Kidney (tissue), 14 donors: ENCODE data around the gene GTF3C1. TPM values are rescaled to one million over a fixed set of nuclear protein-coding genes. Genes with fewer than 3 reads are reported as not detected.

Experiments
- DNase-seq, 5 donors: peaks; one replicate each; pipeline ENCODE4 v3.0.0-alpha.2; 2013 to 2020
- FAIRE-seq: peaks from 2 replicates; lab custom pipeline; 2012; peaks lifted over from hg19 to GRCh38; lab: Jason Lieb, UNC
- H3K27ac ChIP-seq, 2 donors: one replicate each; pipeline ENCODE4 v1.7.0; 2013; ENCODE audit warnings: low read depth in 2 of 2, low read length in 2 of 2, inconsistent platforms in 1 of 2
- H3K27me3 ChIP-seq: one replicate; pipeline ENCODE4 v1.7.1; 2013; ENCODE audit warnings: low read length, inconsistent platforms; ENCODE audit not compliant: control insufficient read depth, insufficient read depth
- H3K36me3 ChIP-seq, 3 donors: one replicate each; pipeline versions ENCODE4 v1.7.0 to v1.7.1; 2013; ENCODE audit warnings: low read length in 3 of 3, control low read depth in 1 of 3, inconsistent platforms in 1 of 3; ENCODE audit not compliant: insufficient read depth in 3 of 3, control insufficient read depth in 2 of 3
- H3K4me1 ChIP-seq, 3 donors: one replicate each; pipeline versions ENCODE4 v1.7.0 to v1.7.1; 2013; ENCODE audit warnings: low read length in 3 of 3, inconsistent platforms in 1 of 3, low read depth in 1 of 3; ENCODE audit not compliant: control insufficient read depth in 2 of 3, insufficient read depth in 2 of 3
- H3K4me3 ChIP-seq, 3 donors: one replicate each; pipeline versions ENCODE4 v1.7.0 to v1.8.1; 2013; ENCODE audit warnings: low read length in 3 of 3, control low read depth in 1 of 3, inconsistent platforms in 1 of 3
- H3K9ac ChIP-seq, 3 donors: one replicate each; pipeline versions ENCODE4 v1.7.0 to v1.7.1; 2013; ENCODE audit warnings: low read length in 3 of 3, control low read depth in 1 of 3, inconsistent platforms in 1 of 3
- H3K9me3 ChIP-seq, 3 donors: one replicate each; pipeline versions ENCODE4 v1.7.0 to v1.7.1; 2013; ENCODE audit warnings: low read length in 3 of 3, control low read depth in 1 of 3, inconsistent platforms in 1 of 3; ENCODE audit not compliant: control insufficient read depth in 2 of 3, insufficient read depth in 1 of 3
- intact Hi-C: fragments of 100-400 bp; cut with DNase I; formaldehyde crosslinking; loops from one replicate; pipeline ENCODE4 v1.11.1; 2022
- polyA plus RNA-seq: library from polyadenylated mRNA; stranded (reverse); fragments of 350-450 nt; fragmentation: Illumina TruSeq; extraction: RNeasy Lipid Tissue Mini Kit (QIAGEN cat#74804); gene quantifications from one replicate; pipeline ENCODE4 v1.2.3, GENCODE V29; 2014; ENCODE audit warnings: low read depth, low replicate concordance; ENCODE audit not compliant: insufficient read depth
- total RNA-seq: library from RNA; stranded (reverse); fragmentation: NEBNext Ultra II Directional; extraction: Animal tissue kit (Norgen Biotek cat#: 25700); gene quantifications from one replicate; pipeline ENCODE4 v1.2.1, GENCODE V29; 2021
- TF ChIP-seq, protein P1 (sequence below): IDR thresholded peaks from 3 replicates; pipeline ENCODE4 v1.5.1; 2012; ENCODE audit warnings: mild to moderate bottlenecking, moderate library complexity, borderline replicate concordance; ENCODE audit not compliant: insufficient read depth; ENCODE audit errors: extremely low read depth
- donor health status: control.
- donor health status: control.
- donor health status: control.
- donor health status: control.
- donor health status: control.
- donor health status: DM: yes; HTN: yes; CAD: no.
- donor health status: Normal renal cell carcinoma (clear cell type).

GTF3C1 gene
- total and polyA plus RNA-seq, 2 donors from 2014 or later, result 59.0 to 81.7 TPM

DNA sequence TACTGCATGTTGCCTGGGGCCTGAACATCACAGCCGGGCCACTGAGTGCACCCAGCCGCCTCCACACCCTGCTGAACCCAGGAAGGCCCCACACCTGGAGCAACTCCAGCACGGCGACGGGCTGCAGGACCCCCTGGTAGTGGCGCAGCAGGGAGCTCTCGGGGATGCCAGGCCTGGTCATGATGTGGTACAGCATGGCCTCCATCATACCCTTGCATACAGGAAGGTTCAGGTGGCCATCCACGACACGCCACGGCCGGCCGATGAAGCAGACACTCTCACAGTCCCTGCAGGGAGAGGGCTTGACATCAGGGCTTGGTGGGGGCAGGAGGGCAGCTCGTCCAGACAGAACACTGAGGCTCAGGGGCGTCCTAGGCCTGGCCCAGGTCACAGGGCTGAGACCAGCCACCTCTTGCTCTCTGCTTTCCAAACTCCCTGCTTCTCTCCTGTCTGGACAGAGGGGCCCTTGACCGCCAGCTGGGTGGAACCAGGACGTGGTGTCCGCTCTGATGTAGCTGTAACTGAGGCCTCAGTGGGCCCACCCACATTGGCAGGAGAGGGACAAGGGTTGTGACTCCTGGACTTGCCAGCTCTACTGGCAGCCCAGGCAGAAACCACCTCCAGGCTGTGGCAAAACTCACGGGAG lies 87.4 kb downstream of the GTF3C1 start:
- Histone ChIP-seq H3K9ac (no peak overlapping the region), H3K27ac (no peak overlapping the region), H3K36me3 (peaks cover 11 to 45% (median 25%) of the 10 kb centered on the region in 3 donors), H3K4me3 (no peak overlapping the region), H3K4me1 (peaks cover 0 to 10% (median 9%) of the 10 kb centered on the region in 3 donors), H3K27me3 (no peaks in the 10 kb centered on the region), H3K9me3 (no peaks in the 10 kb centered on the region)
- no peak for FAIRE-seq
- intact Hi-C loops, result no loop called here
- peak in 1 of 5 donors; percentile 67 for DNase-seq
- TF ChIP-seq, protein P1, sequence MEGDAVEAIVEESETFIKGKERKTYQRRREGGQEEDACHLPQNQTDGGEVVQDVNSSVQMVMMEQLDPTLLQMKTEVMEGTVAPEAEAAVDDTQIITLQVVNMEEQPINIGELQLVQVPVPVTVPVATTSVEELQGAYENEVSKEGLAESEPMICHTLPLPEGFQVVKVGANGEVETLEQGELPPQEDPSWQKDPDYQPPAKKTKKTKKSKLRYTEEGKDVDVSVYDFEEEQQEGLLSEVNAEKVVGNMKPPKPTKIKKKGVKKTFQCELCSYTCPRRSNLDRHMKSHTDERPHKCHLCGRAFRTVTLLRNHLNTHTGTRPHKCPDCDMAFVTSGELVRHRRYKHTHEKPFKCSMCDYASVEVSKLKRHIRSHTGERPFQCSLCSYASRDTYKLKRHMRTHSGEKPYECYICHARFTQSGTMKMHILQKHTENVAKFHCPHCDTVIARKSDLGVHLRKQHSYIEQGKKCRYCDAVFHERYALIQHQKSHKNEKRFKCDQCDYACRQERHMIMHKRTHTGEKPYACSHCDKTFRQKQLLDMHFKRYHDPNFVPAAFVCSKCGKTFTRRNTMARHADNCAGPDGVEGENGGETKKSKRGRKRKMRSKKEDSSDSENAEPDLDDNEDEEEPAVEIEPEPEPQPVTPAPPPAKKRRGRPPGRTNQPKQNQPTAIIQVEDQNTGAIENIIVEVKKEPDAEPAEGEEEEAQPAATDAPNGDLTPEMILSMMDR, result no peak

- Histone ChIP-seq H3K4me1 (peaks cover 0 to 10% (median 9%) of the 10 kb centered on the region in 3 donors), H3K27ac (peak overlapping the region in 1 of 2 donors; percentile 8), H3K9ac (no peak overlapping the region), H3K27me3 (no peaks in the 10 kb centered on the region), H3K9me3 (no peaks in the 10 kb centered on the region), H3K36me3 (peaks cover 5 to 40% (median 20%) of the 10 kb centered on the region in 3 donors), H3K4me3 (no peak overlapping the region)
- TF ChIP-seq, protein P1, result no peak
- intact Hi-C loops, result no loop called here
- FAIRE-seq, result no peak
- peak; percentile 75 to 87 (median 79) for DNase-seq
Measured at GRCh38 chr16:27461483-27462171, 88.1 kb downstream of the GTF3C1 start.

DNA sequence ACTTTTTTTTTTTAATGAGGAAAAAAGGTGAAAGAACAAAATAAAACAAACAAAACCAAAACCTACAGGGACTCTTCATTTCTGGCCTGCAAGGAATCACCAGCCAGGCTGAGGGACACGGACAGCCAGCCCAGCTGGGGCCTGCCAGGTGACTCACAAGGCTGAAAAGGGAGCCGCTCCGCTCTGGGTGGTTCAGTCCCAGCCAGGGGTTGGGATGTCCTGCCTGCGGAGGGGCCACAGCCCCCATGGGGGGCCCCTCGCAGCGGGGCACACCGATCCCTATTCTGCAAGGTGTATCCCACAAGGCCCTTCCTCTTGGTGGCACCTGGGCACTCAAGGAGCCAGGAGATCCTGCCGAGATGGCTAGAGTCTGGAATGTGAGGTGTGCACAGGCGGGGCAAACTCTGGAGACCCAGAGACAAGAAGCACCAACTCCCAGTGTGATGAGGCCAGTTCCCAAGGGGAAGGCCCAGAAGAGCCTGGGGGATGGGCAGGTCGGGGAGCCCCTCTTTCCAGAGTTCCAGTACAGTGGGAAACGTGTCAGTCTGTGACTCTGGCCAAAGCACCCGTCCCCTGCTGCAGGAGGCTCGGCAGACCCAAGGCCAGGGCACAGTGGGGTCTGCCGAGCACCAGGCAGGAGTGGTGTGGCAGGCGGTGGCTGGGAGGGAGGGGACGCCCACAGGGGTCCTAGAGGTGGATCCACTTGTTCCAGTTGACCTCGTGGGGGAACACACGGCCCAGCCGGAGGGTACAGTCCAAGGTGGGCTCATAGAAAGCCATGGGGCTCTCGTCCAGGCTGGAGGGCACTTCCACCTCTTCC lies 88.8 kb downstream of the GTF3C1 start:
- Histone ChIP-seq H3K27me3 (no peaks in the 10 kb centered on the region), H3K36me3 (peaks cover 5 to 37% (median 16%) of the 10 kb centered on the region in 3 donors), H3K4me3 (no peak overlapping the region), H3K9me3 (no peaks in the 10 kb centered on the region), H3K9ac (no peak overlapping the region), H3K27ac (no peak overlapping the region), H3K4me1 (peaks cover 0 to 10% (median 9%) of the 10 kb centered on the region in 3 donors)
- DNase-seq, result peak in 2 of 5 donors; percentile 58
- TF ChIP-seq, protein P1, result no peak
- no peak for FAIRE-seq
- intact Hi-C loops, result no loop called here
